Thyroid gland (tissue), 4 donors: ENCODE measurements around the gene NLK.

Experiments
- CTCF ChIP-seq, 6 experiments: fragments of 200-600 bp in 3 of 6; fragments of 450-650 bp in 3 of 6; sonication (generic) in 3 of 6; IDR thresholded peaks; one replicate each; pipeline ENCODE4 v1.5.1; 2016 to 2019; ENCODE audit warnings: antibody characterized with exemption in 6 of 6, mild to moderate bottlenecking in 2 of 6, inconsistent platforms in 1 of 6, moderate library complexity in 1 of 6
- POLR2A ChIP-seq, 2 donors: fragments of 450-650 bp; IDR thresholded peaks; one replicate each; pipeline ENCODE4 v1.6.1; 2017; ENCODE audit warnings: antibody characterized with exemption in 2 of 2, mild to moderate bottlenecking in 2 of 2, moderate library complexity in 1 of 2

DNA sequence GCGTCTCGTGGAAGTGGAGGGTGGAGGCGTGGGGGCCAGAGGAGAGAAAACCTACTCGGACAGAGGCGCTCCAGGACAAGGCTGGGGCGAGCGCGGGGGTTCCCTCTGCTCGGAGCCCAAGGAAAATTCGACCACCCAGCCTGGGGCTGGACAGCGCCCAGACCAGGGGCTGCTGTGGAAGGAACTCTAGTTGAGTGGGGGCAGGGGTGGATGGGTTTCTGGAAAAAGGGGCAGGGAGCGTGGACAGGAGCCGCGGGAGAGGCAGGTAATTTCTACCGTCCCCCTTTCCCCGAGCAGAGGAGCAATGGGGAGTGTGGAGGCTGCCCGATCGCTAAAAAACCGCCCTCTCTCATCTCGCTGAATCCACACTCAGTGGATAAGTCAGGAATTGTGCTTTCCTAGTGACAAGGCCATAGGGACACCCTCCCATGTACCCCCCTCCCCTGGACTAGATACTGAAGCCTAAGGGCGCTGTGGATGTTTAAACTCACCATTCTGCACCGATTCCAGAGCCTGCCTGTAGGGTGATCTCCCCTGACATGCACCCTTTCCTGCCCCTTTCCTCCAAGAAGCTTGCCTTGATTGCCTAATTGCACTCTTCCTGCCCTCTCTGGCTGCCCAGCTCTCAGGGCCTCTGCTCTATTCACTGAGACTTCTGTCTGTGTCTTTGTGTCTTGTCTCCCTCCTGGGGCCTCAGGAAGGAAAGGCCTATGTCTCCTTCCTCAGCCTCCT, 185.8 kb downstream of the NLK start:
- no peak for TF ChIP-seq POLR2A (IDR thresholded peaks at IDR 0.05)
- no peak for TF ChIP-seq CTCF (IDR thresholded peaks at IDR 0.05)
